ENCODE measurements around the gene SLC25A23. TPM values are rescaled to one million over a fixed set of nuclear protein-coding genes. Genes with fewer than 3 reads are reported as not detected.
"Not testable (repeated sequence)": the region's sequence is repeated elsewhere in the genome, so short reads cannot be mapped to it uniquely, and the experiment has no call there.

Gene SLC25A23
- total RNA-seq, 1 donor from 2014 or later, result 56.5 TPM

GRCh38 chr19:6406401-6406800, 53.2 kb downstream of the SLC25A23 start:
- intact Hi-C loops (cut with DNase I), result no loop called here
- DNase-seq (ENCODE audit: low spot score in 2 of 2), result no peak
- Histone ChIP-seq H3K9me3 (no peaks in the 10 kb centered on the region), H3K27ac (no peak overlapping the region), H3K36me3 (no peaks in the 10 kb centered on the region), H3K27me3 (no peaks in the 10 kb centered on the region), H3K4me1 (no peaks in the 10 kb centered on the region), H3K4me3 (no peak overlapping the region)
- no peak for TF ChIP-seq CTCF (IDR thresholded peaks at IDR 0.05)

GRCh38 chr19:6402837-6403608, 56.6 kb downstream of the SLC25A23 start:
- H3K4me1 ChIP-seq, result no peaks in the 10 kb centered on the region
- intact Hi-C loops (cut with DNase I), result no loop called here
- H3K9me3 ChIP-seq, result no peaks in the 10 kb centered on the region
- no peaks in the 10 kb centered on the region for H3K36me3 ChIP-seq
- H3K27ac ChIP-seq, result no peak overlapping the region
- no peaks in the 10 kb centered on the region for H3K27me3 ChIP-seq
- no peak for DNase-seq (ENCODE audit: low spot score in 2 of 2)
- no peak overlapping the region for H3K4me3 ChIP-seq
- no peak for TF ChIP-seq CTCF (IDR thresholded peaks at IDR 0.05)

- Histone ChIP-seq H3K27ac (no peak overlapping the region), H3K36me3 (no peaks in the 10 kb centered on the region)
Observed at GRCh38 chr19:6402058-6402457, 57.5 kb downstream of the SLC25A23 start.

GRCh38 chr19:6400062-6400944, 59.3 kb downstream of the SLC25A23 start:
- H3K4me1 ChIP-seq; H3K4me3 ChIP-seq; H3K36me3 ChIP-seq; H3K9me3 ChIP-seq; H3K27me3 ChIP-seq; H3K27ac ChIP-seq; intact Hi-C loops (cut with DNase I); DNase-seq (ENCODE audit: low spot score in 2 of 2): not testable (repeated sequence)

More at GRCh38 chr19:6402058-6402457, 57.5 kb downstream of the SLC25A23 start:
- intact Hi-C loops (cut with DNase I), result no loop called here
- TF ChIP-seq CTCF (IDR thresholded peaks at IDR 0.05), result no peak
- Histone ChIP-seq H3K27me3 (no peaks in the 10 kb centered on the region), H3K4me1 (no peaks in the 10 kb centered on the region), H3K9me3 (no peaks in the 10 kb centered on the region), H3K4me3 (no peak overlapping the region)
- no peak for DNase-seq (ENCODE audit: low spot score in 2 of 2)

GRCh38 chr19:6396305-6396704, 63.3 kb downstream of the SLC25A23 start:
- Histone ChIP-seq H3K27me3 (no peaks in the 10 kb centered on the region), H3K36me3 (no peaks in the 10 kb centered on the region), H3K27ac (no peak overlapping the region), H3K4me3 (no peak overlapping the region), H3K4me1 (peaks cover 9 to 12% of the 10 kb centered on the region in 2 donors), H3K9me3 (no peaks in the 10 kb centered on the region)
- no peak for DNase-seq (ENCODE audit: low spot score in 2 of 2)
- no peak for TF ChIP-seq CTCF (IDR thresholded peaks at IDR 0.05)
- intact Hi-C loops (cut with DNase I), result no loop called here

GRCh38 chr19:6394831-6395230, 64.8 kb downstream of the SLC25A23 start:
- intact Hi-C loops (cut with DNase I), result no loop called here
- Histone ChIP-seq H3K27me3 (no peaks in the 10 kb centered on the region), H3K36me3 (peaks cover 2 to 3% of the 10 kb centered on the region in 2 donors), H3K27ac (no peak overlapping the region), H3K4me3 (no peak overlapping the region), H3K9me3 (no peaks in the 10 kb centered on the region), H3K4me1 (peaks cover 9 to 14% of the 10 kb centered on the region in 2 donors)
- no peak for DNase-seq (ENCODE audit: low spot score in 2 of 2)
- TF ChIP-seq CTCF (IDR thresholded peaks at IDR 0.05), result no peak

Measured in ascending aorta (tissue), 2 donors.